GM23338 (cell line): ENCODE measurements around the gene RNU6-9. TPM values are rescaled to one million over a fixed set of nuclear protein-coding genes. Genes with fewer than 3 reads are reported as not detected.
A peak's percentile ranks its signal among the peaks of the same experiment; 100 is the strongest.

ENCODE experiments used
- ATAC-seq: fragments of 200-7000 bp; cut with Tn5 transposase; 3 replicates; pipeline ENCODE4 v1.9.1; 2020
- DNase-seq: peaks from one replicate; pipeline ENCODE4 v3.0.0-alpha.2; 2015; ENCODE audit warnings: low spot score
- H2AFZ ChIP-seq: fragments of 200-600 bp; sonication (generic); 2 replicates; pipeline ENCODE4 v1.8.0; 2016; ENCODE audit warnings: antibody characterized with exemption, mild to moderate bottlenecking, moderate library complexity
- H3F3A ChIP-seq: fragments of 200-600 bp; sonication (generic); replicated peaks from 2 replicates; pipeline ENCODE4 v1.8.0; 2017; ENCODE audit warnings: antibody characterized with exemption, mixed run types, low read depth
- H3K27ac ChIP-seq: fragments of 200-600 bp; sonication (generic); 2 replicates; pipeline ENCODE4 v1.6.1; 2016; ENCODE audit warnings: low read depth
- H3K27me3 ChIP-seq: fragments of 200-600 bp; sonication (generic); 2 replicates; pipeline ENCODE4 v1.8.0; 2016; ENCODE audit warnings: mild to moderate bottlenecking, mixed run types, moderate library complexity; ENCODE audit not compliant: insufficient read depth
- H3K36me3 ChIP-seq: fragments of 200-600 bp; sonication (generic); 2 replicates; pipeline ENCODE4 v1.8.0; 2016; ENCODE audit warnings: mild to moderate bottlenecking; ENCODE audit not compliant: insufficient read depth
- H3K4me1 ChIP-seq: fragments of 200-600 bp; sonication (generic); 2 replicates; pipeline ENCODE4 v1.8.0; 2016; ENCODE audit warnings: mild to moderate bottlenecking, moderate library complexity; ENCODE audit not compliant: insufficient read depth
- H3K4me2 ChIP-seq: fragments of 200-600 bp; sonication (generic); 2 replicates; pipeline ENCODE4 v1.7.1; 2017; ENCODE audit warnings: mixed run types
- H3K4me3 ChIP-seq: fragments of 200-600 bp; sonication (generic); 2 replicates; pipeline ENCODE4 v1.6.1; 2016; ENCODE audit warnings: mixed run types
- H3K79me2 ChIP-seq: fragments of 200-600 bp; sonication (generic); replicated peaks from 2 replicates; pipeline ENCODE4 v1.8.0; 2017; ENCODE audit warnings: mild to moderate bottlenecking; ENCODE audit not compliant: insufficient read depth
- H3K9me2 ChIP-seq: fragments of 200-600 bp; sonication (generic); 2 replicates; pipeline ENCODE4 v1.8.0; 2017; ENCODE audit not compliant: insufficient read depth
- H4K20me1 ChIP-seq: fragments of 200-600 bp; sonication (generic); replicated peaks from 2 replicates; pipeline ENCODE4 v1.8.0; 2017; ENCODE audit warnings: mild to moderate bottlenecking; ENCODE audit not compliant: insufficient read depth
- H3K27ac Mint-ChIP-seq: 2 replicates; pipeline ENCODE4 v1.8.0; 2020; ENCODE audit warnings: inconsistent platforms, mild to moderate bottlenecking, moderate library complexity, mixed read lengths
- H3K27me3 Mint-ChIP-seq: 3 replicates; pipeline ENCODE4 v1.8.0; 2022; ENCODE audit warnings: low read depth, mild to moderate bottlenecking, moderate library complexity, mixed read lengths, inconsistent platforms; ENCODE audit not compliant: insufficient read depth, poor library complexity
- H3K36me3 Mint-ChIP-seq: 3 replicates; pipeline ENCODE4 v1.8.0; 2021; ENCODE audit warnings: low read depth, mild to moderate bottlenecking, inconsistent platforms, moderate library complexity, mixed read lengths
- H3K4me1 Mint-ChIP-seq: 3 replicates; pipeline ENCODE4 v1.8.0; 2020; ENCODE audit warnings: mild to moderate bottlenecking, inconsistent platforms, mixed read lengths
- H3K4me3 Mint-ChIP-seq: 3 replicates; pipeline ENCODE4 v1.8.0; 2021; ENCODE audit warnings: moderate library complexity, mild to moderate bottlenecking, inconsistent platforms, mixed read lengths
- H3K9me3 Mint-ChIP-seq: 3 replicates; pipeline ENCODE4 v1.8.0; 2020; ENCODE audit warnings: moderate library complexity, mild to moderate bottlenecking, inconsistent platforms, mixed read lengths
- CREB1 ChIP-seq: fragments of 250-450 bp; sonication (Bioruptor Pico); IDR thresholded peaks from 2 replicates; pipeline ENCODE4 v1.5.0; 2020; ENCODE audit warnings: low read depth, mild to moderate bottlenecking, moderate library complexity
- CTCF ChIP-seq, 2 experiments: fragments of 200-600 bp in 1 of 2; sonication (generic) in 1 of 2; conservative IDR thresholded peaks; 2 replicates each; pipeline versions ENCODE4 v1.5.1 to v1.6.1; 2016 to 2017; ENCODE audit warnings: antibody characterized with exemption in 2 of 2, low read depth in 2 of 2, mild to moderate bottlenecking in 2 of 2, moderate library complexity in 1 of 2
- ETS1 ChIP-seq: IDR thresholded peaks from 2 replicates; pipeline ENCODE4 v1.6.1; 2016; ENCODE audit warnings: antibody characterized with exemption
- EZH2 ChIP-seq: fragments of 200-600 bp; sonication (generic); IDR thresholded peaks from one replicate; pipeline ENCODE4 v1.8.0; 2017; ENCODE audit warnings: antibody characterized with exemption, mild to moderate bottlenecking, low read depth; ENCODE audit not compliant: unreplicated experiment
- EZH2phosphoT487 ChIP-seq: fragments of 200-600 bp; sonication (generic); IDR thresholded peaks from one replicate; pipeline ENCODE4 v1.8.1; 2018; ENCODE audit warnings: antibody characterized with exemption; ENCODE audit not compliant: unreplicated experiment
- JUNB ChIP-seq: IDR thresholded peaks from one replicate; pipeline ENCODE4 v1.6.1; 2016; ENCODE audit warnings: antibody characterized with exemption; ENCODE audit not compliant: unreplicated experiment
- NANOG ChIP-seq: IDR thresholded peaks from 2 replicates; pipeline ENCODE4 v1.6.1; 2016; ENCODE audit warnings: antibody characterized with exemption, borderline replicate concordance
- POLR2AphosphoS5 ChIP-seq: IDR thresholded peaks from 2 replicates; pipeline ENCODE4 v1.6.1; 2016; ENCODE audit warnings: antibody characterized with exemption, low read depth
- REST ChIP-seq: IDR thresholded peaks from one replicate; pipeline ENCODE4 v1.6.1; 2018; ENCODE audit warnings: antibody characterized with exemption; ENCODE audit not compliant: unreplicated experiment
- STAT1 ChIP-seq: IDR thresholded peaks from one replicate; pipeline ENCODE4 v1.6.1; 2016; ENCODE audit warnings: antibody characterized with exemption; ENCODE audit not compliant: unreplicated experiment
- ZNF114 ChIP-seq: fragments of 250-450 bp; sonication (Bioruptor Pico); IDR thresholded peaks from 2 replicates; pipeline ENCODE4 v1.5.0; 2020; ENCODE audit warnings: mild to moderate bottlenecking, moderate library complexity
- ZNF331 ChIP-seq: fragments of 250-450 bp; sonication (Bioruptor Pico); IDR thresholded peaks from 2 replicates; pipeline ENCODE4 v1.5.0; 2020; ENCODE audit warnings: low read depth, mild to moderate bottlenecking, moderate library complexity
- ZNF462 ChIP-seq: fragments of 250-450 bp; sonication (Bioruptor Pico); IDR thresholded peaks from 2 replicates; pipeline ENCODE4 v1.5.0; 2020; ENCODE audit warnings: mild to moderate bottlenecking, moderate library complexity
- polyA plus RNA-seq: library from polyadenylated mRNA; unstranded; fragments of >200 nt; fragmentation: Nextera tagmentation; extraction: Ambion mirVana; gene quantifications from 2 replicates; pipeline ENCODE4 v1.2.1, GENCODE V29; 2016
- total RNA-seq: library from RNA; depleted of rRNA; stranded (reverse); fragments of >200 nt; shearing (Covaris generic); gene quantifications from 2 replicates; pipeline ENCODE4 v1.2.3, GENCODE V29; 2014

The RNU6-9 gene
- total and polyA plus RNA-seq, 2 experiments from 2014 or later: not detected

- peaks cover 9% of the 10 kb centered on the region; the same call in 1 of the 3 replicates for H3K4me1 Mint-ChIP-seq
- no peaks in the 10 kb centered on the region; the same call in 1 of the 2 replicates for H4K20me1 ChIP-seq
- no peaks in the 10 kb centered on the region for H3K9me2 ChIP-seq
- no peak overlapping the region for H3K4me3 ChIP-seq
- H3K27ac ChIP-seq: no peak overlapping the region
- H3K27me3 Mint-ChIP-seq: peaks cover 9% of the 10 kb centered on the region
- H3K4me3 Mint-ChIP-seq: no peak overlapping the region
- no peaks in the 10 kb centered on the region; the same call in 2 of the 3 replicates for H3K9me3 Mint-ChIP-seq
- peaks cover 17% of the 10 kb centered on the region for H3K4me1 ChIP-seq
- peak overlapping the region; percentile 20; the same call in 1 of the 2 replicates for H3K4me2 ChIP-seq
- no peak overlapping the region for H3K27ac Mint-ChIP-seq
- peaks cover 10% of the 10 kb centered on the region; the same call in 1 of the 2 replicates for H3F3A ChIP-seq
- TF ChIP-seq NANOG (no peak), STAT1 (no peak), CREB1 (CRISPR knock-in tag) (no peak), CTCF (conservative IDR thresholded peaks at IDR 0.05; ENCODE audit: low read depth in 2 of 2) (no peak), EZH2 (no peak), REST (no peak), EZH2phosphoT487 (no peak), ZNF114 (CRISPR knock-in tag) (no peak), ZNF331 (CRISPR knock-in tag) (no peak), ETS1 (no peak), ZNF462 (CRISPR knock-in tag) (no peak), JUNB (no peak), POLR2AphosphoS5 (no peak)
- ATAC-seq: no peak; the same call in 2 of the 3 replicates
- no peaks in the 10 kb centered on the region for H3K27me3 ChIP-seq
- no peak for DNase-seq
- H3K36me3 Mint-ChIP-seq: peaks cover 21% of the 10 kb centered on the region; the same call in 2 of the 3 replicates
- H3K36me3 ChIP-seq: no peaks in the 10 kb centered on the region; the same call in 1 of the 2 replicates
- H3K79me2 ChIP-seq: peaks cover 49% of the 10 kb centered on the region
- no peak overlapping the region for H2AFZ ChIP-seq
Observed at GRCh38 chr19:928471-929202, 35.4 kb downstream of the RNU6-9 start.
